ENCODE data around the gene PEX14.

GRCh38 chr1:10623686-10624145, 149.0 kb downstream of the PEX14 start:
- TF ChIP-seq JUN (IDR thresholded peaks at IDR 0.05; ENCODE audit: borderline replicate concordance, insufficient read depth, insufficient read length, low read depth) = no peak
- TF ChIP-seq POLR2A (IDR thresholded peaks at IDR 0.05; ENCODE audit: low read depth, low read length) = no peak
- TF ChIP-seq, protein P1, sequence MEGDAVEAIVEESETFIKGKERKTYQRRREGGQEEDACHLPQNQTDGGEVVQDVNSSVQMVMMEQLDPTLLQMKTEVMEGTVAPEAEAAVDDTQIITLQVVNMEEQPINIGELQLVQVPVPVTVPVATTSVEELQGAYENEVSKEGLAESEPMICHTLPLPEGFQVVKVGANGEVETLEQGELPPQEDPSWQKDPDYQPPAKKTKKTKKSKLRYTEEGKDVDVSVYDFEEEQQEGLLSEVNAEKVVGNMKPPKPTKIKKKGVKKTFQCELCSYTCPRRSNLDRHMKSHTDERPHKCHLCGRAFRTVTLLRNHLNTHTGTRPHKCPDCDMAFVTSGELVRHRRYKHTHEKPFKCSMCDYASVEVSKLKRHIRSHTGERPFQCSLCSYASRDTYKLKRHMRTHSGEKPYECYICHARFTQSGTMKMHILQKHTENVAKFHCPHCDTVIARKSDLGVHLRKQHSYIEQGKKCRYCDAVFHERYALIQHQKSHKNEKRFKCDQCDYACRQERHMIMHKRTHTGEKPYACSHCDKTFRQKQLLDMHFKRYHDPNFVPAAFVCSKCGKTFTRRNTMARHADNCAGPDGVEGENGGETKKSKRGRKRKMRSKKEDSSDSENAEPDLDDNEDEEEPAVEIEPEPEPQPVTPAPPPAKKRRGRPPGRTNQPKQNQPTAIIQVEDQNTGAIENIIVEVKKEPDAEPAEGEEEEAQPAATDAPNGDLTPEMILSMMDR (IDR thresholded peaks at IDR 0.05; ENCODE audit: extremely low read depth in 1 of 2, insufficient read depth in 1 of 2, low read depth in 1 of 2, low read length in 2 of 2) = no peak

All from endothelial cell of umbilical vein (primary cell).